ENCODE results near the gene DNAJC28. TPM values are rescaled to one million over a fixed set of nuclear protein-coding genes. Genes with fewer than 3 reads are reported as not detected.

Gene DNAJC28
- 1 to 10 TPM; 3.9 to 5.8 TPM for total RNA-seq
- 3.0 TPM for polyA plus RNA-seq (2013, experiment 1 of 2)
- polyA plus RNA-seq (2013, experiment 2 of 2), result 3.1 TPM
- long read RNA-seq, experiment 1, partial matches to known transcripts, result 0 of 1 reads
- long read RNA-seq, experiment 1, other reads (novel, unspliced or antisense), result 0 of 1 reads
- long read RNA-seq, experiment 2, partial matches to known transcripts, result 0 of 5 reads
- long read RNA-seq, experiment 2, other reads (novel, unspliced or antisense), result 2 of 5 reads
- long read RNA-seq, experiment 3, transcript DNAJC28-202 (2 exons, 1,354 nt), result major isoform, 9 of 9 reads
- long read RNA-seq, experiment 3, partial matches to known transcripts, result 0 of 9 reads
- long read RNA-seq, experiment 3, other reads (novel, unspliced or antisense), result 0 of 9 reads
- long read RNA-seq, experiment 4, partial matches to known transcripts, result 0 of 11 reads
- long read RNA-seq, experiment 4, other reads (novel, unspliced or antisense), result 5 of 11 reads

- Histone ChIP-seq H3K36me3 (ENCODE audit: control insufficient read depth, insufficient read depth, low read length) (peaks cover 16% of the 10 kb centered on the region), H3K27ac (ENCODE audit: low read depth, low read length) (peak within 1 kb of the TSS; percentile 19), H3K27me3 (ENCODE audit: control insufficient read depth, insufficient read depth, low read length, poor library complexity, severe bottlenecking) (peaks cover 6% of the 10 kb centered on the region), H3K4me1 (ENCODE audit: control insufficient read depth, insufficient read depth, low read length) (no peaks in the 10 kb centered on the region), H3K9me3 (ENCODE audit: control insufficient read depth, low read length) (no peaks in the 10 kb centered on the region), H3K9ac (ENCODE audit: extremely low read depth, low read length, poor library complexity, severe bottlenecking) (peak within 1 kb of the TSS; percentile 67), H3K4me3 (ENCODE audit: low read length) (peak within 1 kb of the TSS; percentile 95)
- DNase-seq, result peak; percentile 98
- Mint-ChIP-seq H3K27ac (peak within 1 kb of the TSS; percentile 82), H3K9me3 (peaks cover 1% of the 10 kb centered on the region), H3K4me1 (peaks cover 5% of the 10 kb centered on the region), H3K27me3 (ENCODE audit: insufficient read depth) (peaks cover 6% of the 10 kb centered on the region), H3K4me3 (peak within 1 kb of the TSS; percentile 75), H3K36me3 (ENCODE audit: low read depth) (peaks cover 12% of the 10 kb centered on the region)
- no peak for TF ChIP-seq CTCF (conservative IDR thresholded peaks at IDR 0.05)
- 1 to 2% methylated on average over 20 to 52 of the region's 52 CpGs for WGBS, 2 experiments (ENCODE audit: insufficient coverage in 1 of 2, insufficient read length in 1 of 2)
Observed at GRCh38 chr21:33491373-33492102, at the start of gene DNAJC28. DNAJC28 (minus strand) TSS chr21:33491716; CDS start chr21:33489393, 2,323 bp downstream.

DNA sequence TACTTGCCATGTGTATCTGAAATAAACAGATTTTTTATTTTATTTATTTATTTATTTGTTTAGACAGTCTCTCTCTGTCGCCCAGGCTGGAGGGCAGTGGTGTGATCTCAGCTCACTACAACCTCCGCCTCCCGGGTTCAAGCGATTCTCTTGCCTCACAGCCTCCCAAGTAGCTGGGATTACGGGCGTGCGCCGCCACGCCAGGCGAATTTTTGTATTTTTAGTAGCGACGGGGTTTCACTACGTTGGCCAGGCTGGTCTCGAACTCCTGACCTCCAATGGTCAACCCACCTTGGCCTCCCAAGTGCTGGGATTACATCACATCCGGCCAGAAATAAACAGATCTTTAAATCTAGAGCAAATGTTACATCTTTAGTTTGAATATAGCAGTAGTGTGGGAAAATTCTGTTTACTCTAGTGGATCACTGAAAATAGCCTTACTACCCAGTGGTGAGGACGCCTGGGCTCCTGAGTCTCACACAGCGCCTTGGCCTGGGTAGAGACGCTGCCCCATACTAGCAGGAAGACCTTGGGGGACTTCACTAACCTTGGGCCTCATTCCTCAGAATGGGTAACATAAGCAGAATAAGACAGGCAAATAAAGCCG lies 49.7 kb upstream of the DNAJC28 start:
- Mint-ChIP-seq H3K9me3 (no peaks in the 10 kb centered on the region), H3K4me3 (peak overlapping the region; percentile 85), H3K27ac (peak overlapping the region; percentile 100), H3K36me3 (ENCODE audit: low read depth) (peaks cover 33% of the 10 kb centered on the region), H3K27me3 (ENCODE audit: insufficient read depth) (no peaks in the 10 kb centered on the region), H3K4me1 (peaks cover 11% of the 10 kb centered on the region)
- no peaks in the 10 kb centered on the region for H3K4me1 ChIP-seq (ENCODE audit: control insufficient read depth, insufficient read depth, low read length)
- H3K27ac ChIP-seq (ENCODE audit: low read depth, low read length), result peak overlapping the region; percentile 99
- H3K27me3 ChIP-seq (ENCODE audit: control insufficient read depth, insufficient read depth, low read length, poor library complexity, severe bottlenecking), result no peaks in the 10 kb centered on the region
- peaks cover 36% of the 10 kb centered on the region for H3K36me3 ChIP-seq (ENCODE audit: control insufficient read depth, insufficient read depth, low read length)
- 41 to 50% methylated on average over 18 to 19 of the region's 19 CpGs for WGBS, 2 experiments (ENCODE audit: insufficient coverage in 1 of 2, insufficient read length in 1 of 2)
- no peak for TF ChIP-seq CTCF (conservative IDR thresholded peaks at IDR 0.05)
- peaks cover 10% of the 10 kb centered on the region for H3K9me3 ChIP-seq (ENCODE audit: control insufficient read depth, low read length)
- peak overlapping the region; percentile 99 for H3K9ac ChIP-seq (ENCODE audit: extremely low read depth, low read length, poor library complexity, severe bottlenecking)
- H3K4me3 ChIP-seq (ENCODE audit: low read length), result peak overlapping the region; percentile 97
- peak; percentile 59 for DNase-seq

- H3K27ac Mint-ChIP-seq, result peak overlapping the region; percentile 100
- Histone ChIP-seq H3K27ac (ENCODE audit: low read depth, low read length) (no peak overlapping the region), H3K9me3 (ENCODE audit: control insufficient read depth, low read length) (peaks cover 10% of the 10 kb centered on the region), H3K27me3 (ENCODE audit: control insufficient read depth, insufficient read depth, low read length, poor library complexity, severe bottlenecking) (no peaks in the 10 kb centered on the region), H3K4me1 (ENCODE audit: control insufficient read depth, insufficient read depth, low read length) (no peaks in the 10 kb centered on the region), H3K9ac (ENCODE audit: extremely low read depth, low read length, poor library complexity, severe bottlenecking) (no peak overlapping the region), H3K4me3 (ENCODE audit: low read length) (peak overlapping the region; percentile 97), H3K36me3 (ENCODE audit: control insufficient read depth, insufficient read depth, low read length) (peaks cover 35% of the 10 kb centered on the region)
- no peaks in the 10 kb centered on the region for H3K27me3 Mint-ChIP-seq (ENCODE audit: insufficient read depth)
- DNase-seq, result no peak
- peak overlapping the region; percentile 85 for H3K4me3 Mint-ChIP-seq
- peaks cover 34% of the 10 kb centered on the region for H3K36me3 Mint-ChIP-seq (ENCODE audit: low read depth)
- WGBS, 2 experiments (ENCODE audit: insufficient coverage in 1 of 2, insufficient read length in 1 of 2), result 78 to 82% methylated on average over 1 to 2 of the region's 3 CpGs
- no peaks in the 10 kb centered on the region for H3K9me3 Mint-ChIP-seq
- H3K4me1 Mint-ChIP-seq, result peaks cover 10% of the 10 kb centered on the region
- no peak for TF ChIP-seq CTCF (conservative IDR thresholded peaks at IDR 0.05)
Observed at GRCh38 chr21:33540711-33541104, 49.2 kb upstream of the DNAJC28 start.

Measured in endodermal cell (in vitro differentiated cells).